ENCODE measurements around the gene OGFOD2. TPM values are rescaled to one million over a fixed set of nuclear protein-coding genes. Genes with fewer than 3 reads are reported as not detected.

The OGFOD2 gene
- total and polyA plus RNA-seq, 2 of the 13 experiments (the other 11 are each of a cell fraction or from before 2014, with no cell fraction given): 13.2 to 14.6 TPM

GRCh38 chr12:122974892-122975789 is at the start of gene OGFOD2 (continued):
- TF ChIP-seq KDM5B (CRISPR knock-in tag; IDR thresholded peaks at IDR 0.05; ENCODE audit: borderline replicate concordance) (peak; percentile 55; the same call in 1 of the 2 replicates), GABPB1 (CRISPR knock-in tag; IDR thresholded peaks at IDR 0.05) (peak; percentile 87; the same call in 1 of the 2 replicates), POGK (CRISPR knock-in tag; conservative IDR thresholded peaks at IDR 0.05) (peak; percentile 64; the same call in 1 of the 2 replicates), SMAD9 (CRISPR knock-in tag; IDR thresholded peaks at IDR 0.05) (no peak), NR2F6 (IDR thresholded peaks at IDR 0.05) (no peak), NR2F6 (CRISPR knock-in tag; IDR thresholded peaks at IDR 0.05) (no peak), ZFP36L1 (CRISPR knock-in tag; IDR thresholded peaks at IDR 0.05) (no peak), RNF2 (conservative IDR thresholded peaks at IDR 0.05; ENCODE audit: low read depth) (no peak), ZFX (CRISPR knock-in tag; IDR thresholded peaks at IDR 0.05; ENCODE audit: low read depth) (no peak), UBTF (CRISPR knock-in tag; IDR thresholded peaks at IDR 0.05) (peak; percentile 62), MNT (IDR thresholded peaks at IDR 0.05) (peak; percentile 48; the same call in 1 of the 2 replicates), ZSCAN31 (CRISPR knock-in tag; IDR thresholded peaks at IDR 0.05; ENCODE audit: low read depth) (no peak), HCFC1 (IDR thresholded peaks at IDR 0.05; ENCODE audit: low read depth, low read length) (peak; percentile 36), ZNF639 (CRISPR knock-in tag; conservative IDR thresholded peaks at IDR 0.05) (no peak), ZBTB38 (CRISPR knock-in tag; IDR thresholded peaks at IDR 0.05) (peak; percentile 38; the same call in 1 of the 2 replicates), ZNF326 (CRISPR knock-in tag; IDR thresholded peaks at IDR 0.05; ENCODE audit: borderline replicate concordance) (0 out of 2 replicates have a peak, but pooled peaks have one; percentile 36), FOXM1 (CRISPR knock-in tag; IDR thresholded peaks at IDR 0.05) (no peak), TBX2 (CRISPR knock-in tag; IDR thresholded peaks at IDR 0.05; ENCODE audit: borderline replicate concordance) (peak; percentile 1; the same call in 1 of the 2 replicates), ZNF704 (CRISPR knock-in tag; IDR thresholded peaks at IDR 0.05; ENCODE audit: borderline replicate concordance) (no peak), IKZF4 (CRISPR knock-in tag; IDR thresholded peaks at IDR 0.05; ENCODE audit: borderline replicate concordance, low read depth, not compliant biosample characterization) (no peak), ZNF451 (CRISPR knock-in tag; IDR thresholded peaks at IDR 0.05) (no peak)

Data from HepG2 (cell line).